ENCODE data around the gene HEXIM2.

The HEXIM2 gene

DNA sequence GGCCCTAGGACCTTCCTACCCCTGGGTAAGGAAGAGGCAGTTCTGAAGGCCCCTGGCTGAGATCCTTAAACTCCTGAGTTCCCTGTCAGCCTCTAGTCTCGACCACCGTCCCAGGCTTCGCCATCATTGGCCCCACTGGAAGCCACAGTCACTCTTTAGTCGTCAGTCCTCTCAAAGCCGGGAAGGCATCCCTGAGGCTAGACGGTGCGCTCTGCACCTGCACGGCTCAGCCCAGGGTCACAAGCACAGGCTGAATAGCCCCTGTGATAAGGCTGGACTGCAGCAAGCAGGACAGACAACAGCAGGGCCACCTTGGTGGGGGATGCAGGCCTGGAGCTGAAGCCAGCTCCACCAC, 16.7 kb upstream of the HEXIM2 start:
- DNase-seq: no peak

DNA sequence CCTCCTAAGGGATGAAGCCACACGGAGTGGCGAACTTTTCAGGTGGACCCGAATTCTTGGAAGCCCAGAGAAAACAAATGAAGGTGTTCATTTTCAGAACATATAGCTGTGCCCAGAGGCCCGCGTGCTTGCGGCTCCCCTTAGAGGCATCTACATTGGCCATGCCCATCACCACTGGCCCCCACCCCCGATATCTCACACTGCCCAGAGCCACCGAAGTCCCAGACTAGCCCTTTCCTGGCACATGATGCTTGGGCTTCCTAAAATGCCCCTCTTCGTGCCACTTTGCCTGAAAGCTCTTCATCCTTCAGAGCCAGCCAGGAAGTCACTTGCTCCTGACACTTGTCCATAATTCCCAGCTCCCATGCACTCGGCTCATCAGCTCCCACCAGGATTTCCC, 15.5 kb upstream of the HEXIM2 start:
- no peak for DNase-seq

DNA sequence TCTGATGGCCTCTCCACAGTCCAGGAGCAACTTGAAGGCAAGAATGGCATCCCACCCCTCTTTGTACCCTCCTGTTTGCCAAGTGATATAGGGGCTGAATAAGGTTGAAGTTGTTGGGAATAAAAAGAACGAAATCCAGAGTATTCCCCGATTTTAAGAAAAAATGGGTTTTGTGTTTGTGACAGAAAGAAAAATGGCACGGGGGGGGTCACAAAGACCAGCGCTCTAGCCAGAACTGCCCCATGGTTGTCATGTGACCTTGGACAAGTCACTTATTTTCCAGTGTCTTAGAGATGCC, 15.1 kb upstream of the HEXIM2 start:
- DNase-seq: no peak

DNA sequence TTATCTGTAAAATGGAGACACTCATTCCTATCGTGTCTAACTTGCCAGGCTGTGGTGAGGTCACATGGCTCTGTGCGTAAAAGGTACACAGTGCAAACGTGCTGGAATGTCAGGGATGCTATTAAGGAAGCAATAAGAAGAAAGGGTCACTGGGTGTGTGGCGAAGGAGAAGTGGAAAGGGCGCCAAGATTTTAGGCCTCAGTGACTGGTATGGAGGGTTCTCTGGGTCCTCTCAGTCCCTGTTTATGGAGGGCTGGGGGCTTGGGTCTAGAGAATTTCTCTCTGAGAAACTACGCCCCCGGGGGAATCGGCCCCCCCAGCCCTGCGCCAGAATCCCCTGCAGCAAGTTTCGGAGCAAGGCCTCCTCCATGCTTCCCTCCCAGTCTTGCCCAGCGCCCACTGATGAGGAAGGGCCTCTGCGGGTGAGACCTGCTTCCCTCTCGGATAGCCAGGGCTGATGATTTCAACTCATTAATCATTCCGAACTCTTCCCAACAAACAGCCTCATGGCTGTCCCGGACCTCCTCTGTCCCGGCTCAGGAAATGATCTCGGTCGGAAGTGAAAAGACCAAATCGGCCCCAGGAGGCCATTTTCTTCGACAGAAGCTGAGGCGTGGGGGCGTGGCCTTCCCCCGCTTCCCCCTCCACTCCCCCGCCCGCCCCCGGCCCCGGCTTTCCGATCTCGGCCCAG, 14.6 kb upstream of the HEXIM2 start:
- peak in 3 of 6 experiments; percentile 64 to 77 (median 74) for DNase-seq

DNA sequence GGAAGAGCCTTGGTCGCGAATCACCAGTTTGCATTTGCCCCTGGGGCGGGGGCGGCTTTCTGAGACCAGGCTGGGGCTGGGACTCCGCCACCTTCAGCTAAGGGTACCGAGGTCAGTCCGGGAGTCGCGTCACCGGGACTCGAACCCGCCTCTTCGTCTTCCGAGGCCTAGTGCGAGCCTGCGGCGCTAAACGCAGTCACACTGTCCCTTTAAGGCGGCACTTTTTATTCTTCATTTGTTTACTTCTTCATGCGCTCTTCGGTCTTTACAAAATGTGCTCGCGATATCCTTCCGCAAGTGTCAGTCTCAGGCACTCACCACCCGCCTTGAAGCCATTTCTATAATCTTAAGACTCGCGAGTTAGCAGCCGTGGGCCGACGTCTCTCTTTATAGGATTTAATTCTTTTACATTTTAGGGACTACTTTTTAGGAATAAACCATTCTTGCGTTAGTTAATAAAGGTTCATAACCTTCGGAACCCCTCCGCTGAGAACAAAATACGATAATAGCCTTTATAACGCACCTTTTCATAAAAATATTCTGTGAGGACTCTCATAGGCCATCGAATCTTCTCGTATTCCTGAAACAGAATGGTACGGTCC, 14.0 kb upstream of the HEXIM2 start:
- peak; percentile 71 to 98 (median 80) for DNase-seq

DNA sequence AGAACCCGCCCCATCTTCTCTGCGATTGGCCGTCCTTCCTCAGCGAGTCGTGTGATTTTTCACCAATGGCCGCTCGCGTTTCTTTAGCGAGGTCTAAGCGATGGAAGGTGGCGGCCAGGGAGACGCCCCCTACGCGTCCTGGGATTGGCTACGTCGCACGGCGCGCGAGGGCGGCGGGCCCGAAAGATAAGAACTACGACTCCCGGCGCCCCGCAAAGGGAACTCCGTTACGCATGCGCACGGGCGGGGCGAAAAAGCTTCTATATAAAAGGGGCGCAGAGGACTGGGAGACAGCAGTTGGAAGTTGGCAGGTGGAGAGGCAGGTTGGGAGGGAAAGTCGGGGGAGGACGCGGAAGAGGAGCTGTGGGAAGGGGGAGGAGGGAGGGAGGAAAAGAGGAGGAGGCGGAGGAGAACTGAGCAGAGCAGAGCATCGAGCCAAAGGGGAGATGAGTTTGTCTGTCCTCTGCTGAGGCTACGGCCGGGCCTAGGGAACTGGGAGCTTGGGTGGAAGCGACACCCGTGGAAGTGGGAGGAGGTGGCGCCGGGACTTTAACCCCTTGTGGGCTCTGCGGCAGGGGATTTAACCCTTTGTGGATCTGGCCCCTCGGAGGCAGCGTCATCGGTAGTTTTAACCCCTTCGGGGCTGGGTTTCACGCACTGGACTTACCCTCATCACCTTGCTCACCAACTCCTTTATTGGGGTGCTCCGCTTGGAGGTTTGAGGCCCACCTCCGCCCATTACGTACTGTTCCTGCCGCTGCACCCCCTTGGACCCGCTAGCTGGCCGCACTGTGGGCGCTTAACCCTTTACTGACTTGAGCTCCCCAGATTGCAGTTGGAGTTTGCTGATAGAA, 13.3 kb upstream of the HEXIM2 start, which contains the start of gene HEXIM1:
HEXIM1 (plus strand) TSS at position 293 of the 854 bp plus-strand sequence. CDS start 716 bp downstream, outside the sequence.
- peak; percentile 98 to 100 (median 99) for DNase-seq

DNA sequence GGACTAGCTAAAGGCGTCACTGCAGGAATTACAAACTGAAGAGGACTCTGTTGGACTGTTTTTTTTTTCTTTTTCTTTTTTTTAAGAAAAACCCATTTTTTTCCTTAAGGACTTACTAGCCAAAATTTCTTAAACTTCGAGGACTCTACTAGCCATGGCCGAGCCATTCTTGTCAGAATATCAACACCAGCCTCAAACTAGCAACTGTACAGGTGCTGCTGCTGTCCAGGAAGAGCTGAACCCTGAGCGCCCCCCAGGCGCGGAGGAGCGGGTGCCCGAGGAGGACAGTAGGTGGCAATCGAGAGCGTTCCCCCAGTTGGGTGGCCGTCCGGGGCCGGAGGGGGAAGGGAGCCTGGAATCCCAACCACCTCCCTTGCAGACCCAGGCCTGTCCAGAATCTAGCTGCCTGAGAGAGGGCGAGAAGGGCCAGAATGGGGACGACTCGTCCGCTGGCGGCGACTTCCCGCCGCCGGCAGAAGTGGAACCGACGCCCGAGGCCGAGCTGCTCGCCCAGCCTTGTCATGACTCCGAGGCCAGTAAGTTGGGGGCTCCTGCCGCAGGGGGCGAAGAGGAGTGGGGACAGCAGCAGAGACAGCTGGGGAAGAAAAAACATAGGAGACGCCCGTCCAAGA, 12.5 kb upstream of the HEXIM2 start:
- peak; percentile 43 to 70 (median 56) for DNase-seq

DNA sequence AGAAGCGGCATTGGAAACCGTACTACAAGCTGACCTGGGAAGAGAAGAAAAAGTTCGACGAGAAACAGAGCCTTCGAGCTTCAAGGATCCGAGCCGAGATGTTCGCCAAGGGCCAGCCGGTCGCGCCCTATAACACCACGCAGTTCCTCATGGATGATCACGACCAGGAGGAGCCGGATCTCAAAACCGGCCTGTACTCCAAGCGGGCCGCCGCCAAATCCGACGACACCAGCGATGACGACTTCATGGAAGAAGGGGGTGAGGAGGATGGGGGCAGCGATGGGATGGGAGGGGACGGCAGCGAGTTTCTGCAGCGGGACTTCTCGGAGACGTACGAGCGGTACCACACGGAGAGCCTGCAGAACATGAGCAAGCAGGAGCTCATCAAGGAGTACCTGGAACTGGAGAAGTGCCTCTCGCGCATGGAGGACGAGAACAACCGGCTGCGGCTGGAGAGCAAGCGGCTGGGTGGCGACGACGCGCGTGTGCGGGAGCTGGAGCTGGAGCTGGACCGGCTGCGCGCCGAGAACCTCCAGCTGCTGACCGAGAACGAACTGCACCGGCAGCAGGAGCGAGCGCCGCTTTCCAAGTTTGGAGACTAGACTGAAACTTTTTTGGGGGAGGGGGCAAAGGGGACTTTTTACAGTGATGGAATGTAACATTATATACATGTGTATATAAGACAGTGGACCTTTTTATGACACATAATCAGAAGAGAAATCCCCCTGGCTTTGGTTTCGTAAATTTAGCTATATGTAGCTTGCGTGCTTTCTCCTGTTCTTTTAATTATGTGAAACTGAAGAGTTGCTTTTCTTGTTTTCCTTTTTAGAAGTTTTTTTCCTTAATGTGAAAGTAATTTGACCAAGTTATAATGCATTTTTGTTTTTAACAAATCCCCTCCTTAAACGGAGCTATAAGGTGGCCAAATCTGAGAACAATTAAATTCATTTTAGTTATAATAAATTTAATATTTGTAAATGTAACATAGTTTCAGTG, 11.7 kb upstream of the HEXIM2 start:
- DNase-seq: peak; percentile 30 to 62 (median 45)

DNA sequence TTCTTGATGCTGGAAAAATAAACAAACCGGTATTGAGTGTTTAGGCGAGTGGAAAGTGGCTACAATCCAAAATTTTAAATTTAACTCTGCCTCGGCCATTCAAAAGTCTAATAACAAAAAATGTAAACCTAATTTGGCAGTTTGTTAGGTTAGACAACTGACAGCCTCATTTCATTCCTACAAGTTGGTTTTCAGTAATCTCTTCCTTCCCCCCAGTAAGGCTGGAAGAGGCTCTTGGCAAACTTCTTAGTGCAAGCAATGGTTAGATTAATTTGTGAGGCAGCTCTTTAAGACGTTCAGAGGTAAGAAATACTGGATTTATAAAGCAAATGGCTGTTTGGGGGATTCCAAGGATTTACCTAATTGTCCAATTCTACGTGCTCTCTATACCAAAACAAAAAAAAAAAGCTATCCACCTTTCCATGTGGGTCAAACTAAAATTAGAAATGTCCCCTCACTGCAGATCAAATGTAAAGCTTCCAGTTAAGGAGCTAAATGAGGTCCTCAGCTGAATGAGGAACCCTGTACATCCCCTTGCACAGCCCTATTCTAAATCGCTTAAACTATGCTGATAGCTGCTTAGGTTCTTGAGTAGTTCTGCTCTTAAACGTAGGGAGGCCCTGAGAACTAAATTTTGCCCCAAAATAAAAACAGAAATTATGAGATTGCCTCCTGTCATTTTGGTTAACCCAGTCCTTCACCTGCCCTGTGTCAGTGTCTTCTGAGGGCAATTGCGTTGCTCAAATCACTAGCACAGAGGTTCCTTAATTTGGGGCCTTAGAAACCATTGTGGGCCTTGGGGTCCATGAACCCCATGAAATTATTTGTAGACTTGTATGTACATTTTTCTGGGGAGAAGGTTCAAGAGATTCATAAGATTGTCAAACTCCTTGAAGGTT, 10.5 kb upstream of the HEXIM2 start:
- no peak for DNase-seq

DNA sequence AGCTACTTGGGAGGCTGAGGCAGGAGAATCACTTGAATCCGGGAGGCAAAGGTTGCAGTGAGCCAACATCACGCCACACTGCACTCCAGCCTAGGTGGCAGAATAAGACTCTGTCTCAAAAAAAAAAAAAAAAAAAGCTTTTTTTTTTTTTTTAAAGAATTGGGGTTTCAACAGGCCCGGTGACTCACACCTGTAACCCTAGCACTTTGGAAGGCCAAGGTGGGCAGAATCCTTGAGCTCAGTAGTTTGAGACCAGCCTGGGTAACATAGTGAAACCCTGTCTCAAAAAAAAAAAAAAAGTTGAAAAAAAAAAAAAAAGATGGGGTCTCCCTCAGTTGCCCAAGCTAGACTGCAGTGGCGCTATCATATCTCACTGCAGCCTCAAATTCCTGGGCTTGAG, 6.6 kb upstream of the HEXIM2 start:
- no peak for DNase-seq

DNA sequence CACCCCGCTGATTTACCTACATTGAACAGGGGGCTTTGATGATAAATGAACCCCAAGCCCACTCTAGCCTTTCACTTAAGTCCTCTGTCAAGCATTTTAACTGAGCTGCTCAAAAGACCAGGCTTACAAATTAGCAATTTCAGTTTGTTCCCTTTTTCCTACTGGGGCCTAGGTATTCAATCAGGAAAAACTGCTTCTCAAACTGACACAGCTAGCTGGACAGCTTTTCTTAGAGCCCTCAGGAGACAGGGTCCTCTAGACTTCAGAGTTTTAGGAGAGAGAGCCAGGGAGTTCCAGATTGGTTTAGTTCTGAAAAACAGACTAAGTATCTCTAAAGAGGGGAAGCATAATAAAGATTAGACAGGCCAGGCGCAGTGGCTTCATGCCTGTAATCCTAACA, 6.2 kb upstream of the HEXIM2 start:
- DNase-seq: no peak

DNA sequence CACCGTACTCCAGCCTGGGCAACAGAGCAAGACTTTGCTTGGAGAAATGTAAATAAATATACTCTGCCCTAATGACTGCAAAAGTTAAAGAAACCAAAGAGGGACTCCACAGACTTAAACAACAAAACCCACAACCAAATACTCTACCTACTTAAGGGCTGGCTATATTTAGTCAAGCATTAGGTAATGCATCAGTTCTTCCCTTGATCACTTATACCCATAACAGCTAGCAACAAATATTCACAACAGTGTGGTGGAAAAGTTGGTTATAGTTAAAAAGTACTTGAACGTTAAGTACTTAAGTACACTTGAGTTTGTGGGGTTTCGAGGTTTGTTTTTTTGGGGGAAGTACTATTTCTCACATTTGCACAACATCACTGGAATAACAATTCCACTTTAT, 5.4 kb upstream of the HEXIM2 start:
- no peak for DNase-seq

DNA sequence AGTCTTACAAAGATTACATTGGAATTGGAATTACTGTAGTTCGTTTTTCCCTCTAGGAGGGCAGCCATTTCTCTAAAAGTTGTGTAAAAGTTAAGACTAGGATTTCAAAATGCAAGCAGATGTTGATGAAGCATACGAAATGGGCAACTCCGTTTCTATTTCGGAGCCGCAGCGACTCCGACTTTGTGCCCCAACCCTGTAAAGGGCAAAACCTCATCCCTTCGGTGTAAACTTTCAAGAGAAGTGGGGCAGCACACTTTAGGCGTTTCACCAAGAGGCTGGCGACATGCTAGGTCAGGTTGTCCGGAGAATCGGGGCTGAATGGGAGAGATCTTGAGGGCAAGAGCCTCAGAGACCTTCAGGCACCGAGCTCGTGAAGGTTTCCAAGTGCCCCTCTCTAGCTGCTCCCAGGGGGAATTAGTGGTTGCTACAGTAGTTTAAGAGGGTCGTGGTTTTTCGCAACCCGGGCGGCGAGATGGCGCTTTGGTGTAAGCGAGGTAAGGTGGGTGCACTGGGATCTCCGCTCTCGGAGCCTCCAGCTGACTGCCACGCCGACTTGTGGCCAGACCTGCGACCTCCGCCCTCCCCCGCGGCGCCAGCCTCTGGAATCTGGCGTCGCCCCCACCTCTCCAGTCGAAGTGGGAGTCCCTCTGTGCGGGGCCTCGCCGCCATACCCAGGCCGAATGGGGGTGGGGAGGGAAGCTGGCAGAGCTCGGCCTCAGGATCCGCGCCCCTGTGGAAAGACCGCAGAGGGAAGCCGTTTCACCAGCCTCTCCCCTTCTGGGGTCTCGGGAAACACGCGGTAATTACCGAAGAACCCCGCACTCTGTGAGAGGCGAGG, 1.0 kb upstream of the HEXIM2 start:
- peak in 4 of 6 experiments; percentile 47 to 79 (median 64) for DNase-seq

DNA sequence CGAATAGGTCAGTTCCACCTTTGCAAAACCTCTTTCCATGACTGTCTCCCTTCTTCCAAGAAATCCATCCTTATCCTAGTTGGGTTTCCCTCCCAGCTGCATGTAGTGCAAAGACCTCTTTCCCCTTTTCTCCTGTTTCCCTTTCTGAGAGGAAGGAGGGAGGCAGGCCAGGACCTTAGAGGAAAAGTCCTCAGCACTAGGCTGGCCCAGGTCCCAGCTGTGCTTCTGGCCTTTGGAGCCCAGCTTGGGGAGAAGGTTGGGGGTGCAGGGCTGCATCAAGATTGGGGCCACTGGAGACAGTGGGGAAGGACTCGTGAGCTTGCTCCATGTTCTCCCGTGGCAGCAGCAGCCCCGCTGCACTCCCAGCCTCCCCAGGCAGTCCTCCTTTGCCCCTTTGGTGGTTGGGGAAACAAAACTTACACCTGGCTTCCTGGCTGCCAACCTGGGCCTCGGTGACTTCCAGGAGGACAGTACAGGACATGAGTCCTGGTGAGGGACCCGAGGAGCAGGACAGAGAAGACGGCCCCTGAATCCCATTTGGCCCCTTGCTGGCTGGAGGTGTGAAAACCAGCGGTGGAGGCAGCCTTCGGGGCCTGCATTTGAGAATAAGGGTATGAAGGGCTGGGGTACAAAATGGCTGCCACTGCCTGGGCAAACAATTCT, 481 bp downstream of the HEXIM2 start:
- DNase-seq: no peak

DNA sequence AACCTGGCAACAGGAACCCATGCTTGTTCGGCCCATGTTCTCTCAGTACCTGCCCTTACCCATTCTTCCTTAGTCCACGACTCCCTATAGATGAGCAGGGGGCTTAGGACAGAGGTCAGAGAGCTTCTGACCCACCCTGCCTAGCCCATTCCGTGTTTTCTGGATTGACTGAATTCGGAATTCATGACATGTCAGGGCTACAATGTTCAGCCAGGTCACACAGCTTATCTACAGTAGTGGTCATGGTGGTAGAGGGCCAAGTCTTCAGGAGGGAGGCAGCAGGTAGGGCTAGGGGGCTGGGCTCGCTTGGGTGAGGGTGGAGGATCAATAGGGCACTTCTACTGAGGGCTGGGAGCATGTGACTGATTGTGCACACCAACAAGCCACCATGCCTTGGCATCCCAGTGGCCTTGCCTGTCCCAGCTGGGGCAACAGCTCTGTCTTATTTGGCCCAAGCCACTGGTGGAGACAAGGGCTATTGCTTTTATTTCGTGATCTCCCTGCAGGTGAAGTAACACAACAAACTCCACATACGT, 3.1 kb downstream of the HEXIM2 start:
- no peak for DNase-seq

DNA sequence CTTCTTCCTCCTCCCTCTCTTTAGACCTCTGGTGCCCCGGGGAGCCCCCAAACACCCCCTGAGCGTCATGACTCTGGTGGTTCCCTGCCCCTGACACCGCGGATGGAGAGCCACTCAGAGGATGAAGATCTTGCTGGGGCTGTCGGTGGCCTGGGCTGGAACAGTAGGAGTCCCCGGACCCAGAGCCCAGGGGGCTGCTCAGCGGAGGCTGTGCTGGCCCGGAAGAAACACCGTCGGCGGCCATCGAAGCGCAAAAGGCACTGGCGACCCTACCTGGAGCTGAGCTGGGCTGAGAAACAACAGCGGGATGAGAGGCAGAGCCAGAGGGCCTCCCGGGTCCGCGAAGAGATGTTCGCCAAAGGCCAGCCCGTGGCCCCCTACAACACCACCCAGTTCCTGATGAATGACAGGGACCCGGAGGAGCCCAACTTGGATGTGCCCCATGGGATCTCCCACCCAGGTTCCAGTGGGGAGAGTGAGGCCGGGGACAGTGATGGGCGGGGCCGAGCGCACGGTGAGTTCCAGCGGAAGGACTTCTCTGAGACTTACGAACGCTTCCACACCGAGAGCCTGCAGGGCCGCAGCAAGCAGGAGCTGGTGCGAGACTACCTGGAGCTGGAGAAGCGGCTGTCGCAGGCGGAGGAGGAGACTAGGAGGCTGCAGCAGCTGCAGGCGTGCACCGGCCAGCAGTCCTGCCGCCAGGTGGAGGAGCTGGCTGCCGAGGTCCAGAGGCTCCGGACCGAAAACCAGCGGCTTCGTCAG, 7.5 kb downstream of the HEXIM2 start:
- DNase-seq: no peak

DNA sequence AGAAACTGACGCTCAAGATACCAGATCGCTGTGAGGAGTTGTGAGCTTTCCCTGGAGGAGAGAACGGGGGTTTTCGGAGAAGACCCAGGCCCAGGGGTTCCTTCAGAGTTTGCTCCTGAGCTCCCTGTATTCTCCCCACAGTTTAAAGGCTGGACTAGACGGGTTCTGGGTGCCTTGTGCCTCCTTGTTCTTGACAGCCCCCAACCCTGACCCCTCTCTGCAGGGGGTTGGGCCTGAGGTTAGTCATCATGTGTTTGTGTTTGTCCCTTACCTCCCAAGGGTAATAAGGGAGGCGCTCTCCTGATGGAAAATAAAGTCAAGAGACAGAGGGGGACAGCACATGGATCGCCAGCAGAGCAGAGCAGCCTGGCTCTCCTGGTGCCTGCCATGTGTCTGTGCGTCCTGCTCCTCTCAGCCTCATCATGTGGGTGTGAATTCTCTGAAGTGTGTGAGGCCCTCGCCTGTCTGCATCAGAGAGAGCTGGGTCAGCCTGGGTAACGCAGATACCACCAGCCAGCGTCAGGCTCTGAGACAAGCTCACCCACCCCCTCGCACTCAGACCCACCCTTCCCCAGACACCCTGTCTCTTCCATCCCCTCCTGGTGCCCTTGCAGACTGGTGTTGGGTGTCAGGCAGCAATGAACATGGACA, 8.7 kb downstream of the HEXIM2 start:
- no peak for DNase-seq

DNA sequence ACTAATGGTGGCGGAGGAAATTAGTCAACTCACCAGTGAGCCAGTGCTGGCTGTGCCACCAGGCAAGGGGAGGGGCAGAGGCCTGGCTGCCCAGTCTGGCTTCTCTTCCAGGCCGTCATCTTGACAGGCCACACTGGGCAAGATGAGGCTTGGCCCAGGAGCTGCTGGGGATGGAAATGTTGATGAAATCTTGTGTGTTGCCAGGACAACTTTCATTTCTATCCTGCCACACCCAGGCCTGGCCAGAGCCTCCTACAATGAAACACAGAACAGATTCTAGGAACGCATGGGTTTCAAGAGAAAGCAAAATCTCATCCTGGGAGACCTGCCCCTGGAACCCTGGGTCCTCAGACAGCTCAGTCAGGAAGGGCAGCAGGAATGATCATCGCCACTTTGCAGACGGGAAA, 9.3 kb downstream of the HEXIM2 start:
- DNase-seq: no peak
